ENCODE measurements around the gene C3AR1.
"Not testable (repeated sequence)": the region's sequence is repeated elsewhere in the genome, so short reads cannot be mapped to it uniquely, and the experiment has no call there.

Gene C3AR1

DNA sequence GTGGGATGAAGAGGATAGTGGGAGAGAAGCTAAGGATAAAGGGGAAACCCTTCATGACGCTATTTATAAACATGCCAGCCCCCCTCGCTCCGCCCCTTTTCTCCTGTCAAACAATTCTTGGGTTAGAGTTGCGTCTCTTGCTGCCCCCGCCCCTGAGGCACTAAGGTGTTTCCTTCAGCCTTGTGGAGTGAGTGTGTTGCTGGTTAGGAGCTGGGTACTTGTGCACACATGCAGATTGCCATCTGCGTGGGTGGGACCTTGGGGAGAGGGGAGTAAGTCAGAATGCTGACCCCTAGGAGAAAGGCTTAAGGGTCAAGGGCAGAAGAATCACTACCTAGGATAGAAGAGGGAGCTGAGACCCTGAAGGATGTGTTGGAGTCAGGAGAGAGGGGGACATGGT lies 28.2 kb downstream of the C3AR1 start:
- peaks cover 42% of the 10 kb centered on the region for H3K4me1 ChIP-seq (ENCODE audit: control insufficient read depth, insufficient read depth, low read length)
- H3K27ac ChIP-seq (ENCODE audit: low read depth, low read length): peak overlapping the region; percentile 76
- no peak overlapping the region for H3K9ac ChIP-seq (ENCODE audit: low read depth, low read length)

DNA sequence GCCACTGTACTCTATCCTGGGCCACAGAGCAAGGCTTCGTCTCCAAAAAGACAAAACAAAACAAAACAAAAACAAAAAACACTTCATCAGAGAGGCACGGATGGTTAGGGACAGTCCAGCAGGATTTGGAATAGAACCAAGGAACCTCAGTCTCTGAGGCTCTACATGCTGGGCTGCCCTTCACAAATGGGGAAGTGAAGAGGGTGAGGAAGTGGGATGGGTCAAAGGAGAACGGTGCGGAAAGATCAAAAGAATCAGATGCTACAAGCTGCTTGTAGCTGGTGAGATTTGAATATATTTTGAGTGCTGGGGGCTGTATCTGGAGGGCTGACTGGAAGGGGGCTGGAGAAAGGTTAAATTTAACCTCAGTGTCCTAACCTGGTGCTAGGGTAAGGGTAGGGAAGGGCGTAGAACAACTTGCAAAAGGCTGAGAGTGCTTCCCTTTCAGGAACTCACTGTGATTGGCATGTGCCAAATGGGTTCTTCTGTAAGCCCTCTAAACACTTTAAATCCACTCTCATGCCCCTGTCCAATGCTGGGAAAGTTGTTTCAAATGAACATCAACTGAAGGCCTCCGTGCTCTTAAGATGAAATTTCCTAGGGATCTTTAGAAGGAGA lies 29.0 kb downstream of the C3AR1 start:
- peaks cover 42% of the 10 kb centered on the region for H3K4me1 ChIP-seq (ENCODE audit: control insufficient read depth, insufficient read depth, low read length)
- H3K9ac ChIP-seq (ENCODE audit: low read depth, low read length): no peak overlapping the region
- no peak overlapping the region for H3K4me3 ChIP-seq (ENCODE audit: low read depth, low read length)
- H3K27me3 ChIP-seq (ENCODE audit: control insufficient read depth, insufficient read depth, low read length): no peaks in the 10 kb centered on the region
- 0 out of 2 replicates have a peak, but pooled peaks cover 11% of the 10 kb centered on the region for H3K36me3 ChIP-seq (ENCODE audit: control insufficient read depth, insufficient read depth, low read length)
- no peaks in the 10 kb centered on the region for H3K9me3 ChIP-seq (ENCODE audit: control insufficient read depth, insufficient read depth, low read length)
- H3K27ac ChIP-seq (ENCODE audit: low read depth, low read length): no peak overlapping the region

More for the DNA sequence above, 28.2 kb downstream of the C3AR1 start:
- H3K27me3 ChIP-seq (ENCODE audit: control insufficient read depth, insufficient read depth, low read length): no peaks in the 10 kb centered on the region
- peak overlapping the region; percentile 57 for H3K4me3 ChIP-seq (ENCODE audit: low read depth, low read length)
- H3K36me3 ChIP-seq (ENCODE audit: control insufficient read depth, insufficient read depth, low read length): peaks cover 16% of the 10 kb centered on the region; the same call in 1 of the 2 replicates
- no peaks in the 10 kb centered on the region for H3K9me3 ChIP-seq (ENCODE audit: control insufficient read depth, insufficient read depth, low read length)

DNA sequence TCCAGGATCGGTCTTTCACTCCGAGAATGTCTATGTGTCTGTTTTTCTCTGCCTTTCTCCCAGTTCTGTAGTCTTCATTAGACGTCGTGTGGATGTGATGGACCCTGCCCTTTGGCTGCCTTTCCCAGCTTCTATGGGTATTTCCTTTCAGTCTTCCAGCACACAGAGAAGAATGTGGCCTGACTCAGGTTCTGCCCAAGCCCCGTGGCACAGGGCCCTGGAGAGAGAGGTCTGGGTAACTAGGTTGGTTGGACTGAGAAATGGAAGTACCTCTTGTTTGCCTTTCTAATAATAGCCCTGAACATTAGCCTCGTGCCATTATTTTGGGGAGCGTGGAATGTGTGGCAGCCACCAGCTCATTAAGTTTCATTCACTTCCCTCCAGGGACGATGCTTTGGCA lies 29.8 kb downstream of the C3AR1 start:
- 0 out of 2 replicates have a peak, but pooled peaks cover 9% of the 10 kb centered on the region for H3K36me3 ChIP-seq (ENCODE audit: control insufficient read depth, insufficient read depth, low read length)
- H3K4me3 ChIP-seq (ENCODE audit: low read depth, low read length): no peak overlapping the region
- H3K4me1 ChIP-seq (ENCODE audit: control insufficient read depth, insufficient read depth, low read length): peaks cover 45% of the 10 kb centered on the region
- no peak overlapping the region for H3K9ac ChIP-seq (ENCODE audit: low read depth, low read length)
- H3K9me3 ChIP-seq (ENCODE audit: control insufficient read depth, insufficient read depth, low read length): no peaks in the 10 kb centered on the region
- no peaks in the 10 kb centered on the region for H3K27me3 ChIP-seq (ENCODE audit: control insufficient read depth, insufficient read depth, low read length)
- no peak overlapping the region for H3K27ac ChIP-seq (ENCODE audit: low read depth, low read length)

DNA sequence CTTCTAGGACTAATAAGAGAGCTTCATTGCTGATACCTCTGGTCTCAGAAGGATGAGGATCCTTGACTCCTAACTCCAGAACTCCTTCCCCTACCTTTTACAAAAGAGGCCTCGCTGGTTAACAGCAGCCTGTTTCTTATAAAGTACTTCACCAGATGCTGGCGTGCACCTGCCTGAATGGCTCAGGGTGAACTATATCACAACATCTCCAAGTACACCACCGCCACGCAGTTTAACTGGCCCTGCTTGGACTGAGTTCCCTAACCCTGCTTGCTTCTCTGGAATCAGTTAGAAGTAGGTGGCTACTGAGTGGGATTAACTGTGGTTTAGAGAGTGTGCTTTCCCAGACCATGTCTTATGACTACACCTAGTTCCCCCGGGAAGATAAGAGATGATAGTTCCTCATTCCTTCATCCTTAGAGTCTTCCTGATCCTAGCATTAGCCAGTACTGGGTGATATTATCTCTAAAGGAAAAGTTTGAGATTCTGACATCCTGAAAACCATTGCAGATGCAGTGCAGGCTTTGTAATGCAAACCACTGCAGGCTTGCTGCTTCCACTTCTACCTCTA lies 30.6 kb downstream of the C3AR1 start:
- Histone ChIP-seq H3K36me3 (ENCODE audit: control insufficient read depth, insufficient read depth, low read length) (0 out of 2 replicates have a peak, but pooled peaks cover 6% of the 10 kb centered on the region), H3K4me1 (ENCODE audit: control insufficient read depth, insufficient read depth, low read length) (peaks cover 45% of the 10 kb centered on the region), H3K9me3 (ENCODE audit: control insufficient read depth, insufficient read depth, low read length) (no peaks in the 10 kb centered on the region), H3K4me3 (ENCODE audit: low read depth, low read length) (0 out of 2 replicates have a peak overlapping the region, but pooled peaks have one; percentile 5), H3K27me3 (ENCODE audit: control insufficient read depth, insufficient read depth, low read length) (no peaks in the 10 kb centered on the region), H3K9ac (ENCODE audit: low read depth, low read length) (no peak overlapping the region), H3K27ac (ENCODE audit: low read depth, low read length) (peak overlapping the region; percentile 14)

DNA sequence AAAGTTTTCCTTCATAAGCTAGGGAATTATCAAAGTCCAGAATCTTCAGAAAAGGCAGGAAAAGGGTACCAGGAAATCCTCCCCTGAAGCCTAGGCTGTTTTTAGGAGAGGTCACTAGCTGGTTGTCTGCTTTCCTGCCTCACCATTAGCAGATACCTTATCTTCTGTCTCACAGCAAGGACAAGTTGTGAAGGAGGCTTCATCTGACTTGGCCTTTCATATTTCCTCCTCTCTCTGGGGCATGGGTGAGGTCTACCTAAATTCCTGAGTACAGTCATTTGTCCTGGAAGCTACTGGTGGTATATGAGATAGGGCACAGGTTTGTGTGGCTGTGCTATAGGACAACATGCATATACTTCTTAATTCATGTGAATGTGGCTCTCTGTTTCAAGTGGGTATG lies 31.4 kb downstream of the C3AR1 start:
- H3K4me3 ChIP-seq (ENCODE audit: low read depth, low read length): no peak overlapping the region
- H3K36me3 ChIP-seq (ENCODE audit: control insufficient read depth, insufficient read depth, low read length): 0 out of 2 replicates have a peak, but pooled peaks cover 3% of the 10 kb centered on the region
- no peaks in the 10 kb centered on the region for H3K27me3 ChIP-seq (ENCODE audit: control insufficient read depth, insufficient read depth, low read length)
- H3K9ac ChIP-seq (ENCODE audit: low read depth, low read length): no peak overlapping the region
- no peak overlapping the region for H3K27ac ChIP-seq (ENCODE audit: low read depth, low read length)
- H3K4me1 ChIP-seq (ENCODE audit: control insufficient read depth, insufficient read depth, low read length): peaks cover 45% of the 10 kb centered on the region
- no peaks in the 10 kb centered on the region for H3K9me3 ChIP-seq (ENCODE audit: control insufficient read depth, insufficient read depth, low read length)

DNA sequence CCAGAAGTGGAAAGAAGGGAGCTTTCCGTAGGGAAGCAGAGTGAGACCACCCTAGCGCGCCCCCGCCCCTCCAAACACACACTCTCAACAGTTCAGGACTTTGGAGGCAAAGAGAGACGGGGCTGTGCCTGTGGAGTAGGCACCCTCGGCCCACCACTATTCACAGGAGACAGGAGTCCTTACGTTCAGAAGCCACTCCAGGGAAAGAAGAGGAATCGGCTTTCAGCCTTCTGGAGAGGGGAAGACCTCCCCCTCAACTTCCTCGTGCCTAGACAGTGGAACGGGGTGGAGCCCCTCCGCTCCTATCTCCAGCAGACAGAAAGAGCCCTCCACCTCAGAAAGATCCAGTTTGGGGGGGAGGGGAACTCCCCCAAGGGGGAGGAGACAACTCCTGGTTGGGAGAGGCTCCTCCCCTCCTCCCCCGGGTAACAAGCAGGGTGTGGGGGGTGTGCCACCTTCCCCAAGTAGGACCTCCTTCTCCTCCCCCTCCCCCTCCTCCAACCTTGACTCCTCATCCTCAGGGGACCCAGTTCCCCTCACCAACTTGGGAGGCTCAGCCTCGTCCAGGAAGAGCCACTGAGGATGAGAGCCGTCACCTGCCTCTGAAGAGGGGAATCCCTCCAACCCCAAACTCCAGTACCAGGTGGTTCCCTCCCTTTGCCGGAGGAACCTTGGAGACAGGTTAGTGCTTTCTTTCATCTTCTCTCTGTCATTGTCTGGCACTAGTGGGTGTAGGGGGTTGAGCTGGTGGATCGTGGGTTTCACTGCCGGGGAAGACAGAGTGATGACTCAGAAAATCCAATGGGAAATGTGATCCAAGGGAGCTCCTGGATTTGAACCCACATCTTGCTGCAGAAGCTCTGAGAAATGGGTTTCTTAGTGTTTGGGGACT lies 32.8 kb downstream of the C3AR1 start:
- Histone ChIP-seq H3K4me1 (ENCODE audit: control insufficient read depth, insufficient read depth, low read length) (peaks cover 36% of the 10 kb centered on the region), H3K27me3 (ENCODE audit: control insufficient read depth, insufficient read depth, low read length) (no peaks in the 10 kb centered on the region), H3K27ac (ENCODE audit: low read depth, low read length) (peak overlapping the region; percentile 78), H3K9me3 (ENCODE audit: control insufficient read depth, insufficient read depth, low read length) (no peaks in the 10 kb centered on the region), H3K36me3 (ENCODE audit: control insufficient read depth, insufficient read depth, low read length) (no peaks in the 10 kb centered on the region), H3K4me3 (ENCODE audit: low read depth, low read length) (peak overlapping the region; percentile 85), H3K9ac (ENCODE audit: low read depth, low read length) (peak overlapping the region; percentile 72)

DNA sequence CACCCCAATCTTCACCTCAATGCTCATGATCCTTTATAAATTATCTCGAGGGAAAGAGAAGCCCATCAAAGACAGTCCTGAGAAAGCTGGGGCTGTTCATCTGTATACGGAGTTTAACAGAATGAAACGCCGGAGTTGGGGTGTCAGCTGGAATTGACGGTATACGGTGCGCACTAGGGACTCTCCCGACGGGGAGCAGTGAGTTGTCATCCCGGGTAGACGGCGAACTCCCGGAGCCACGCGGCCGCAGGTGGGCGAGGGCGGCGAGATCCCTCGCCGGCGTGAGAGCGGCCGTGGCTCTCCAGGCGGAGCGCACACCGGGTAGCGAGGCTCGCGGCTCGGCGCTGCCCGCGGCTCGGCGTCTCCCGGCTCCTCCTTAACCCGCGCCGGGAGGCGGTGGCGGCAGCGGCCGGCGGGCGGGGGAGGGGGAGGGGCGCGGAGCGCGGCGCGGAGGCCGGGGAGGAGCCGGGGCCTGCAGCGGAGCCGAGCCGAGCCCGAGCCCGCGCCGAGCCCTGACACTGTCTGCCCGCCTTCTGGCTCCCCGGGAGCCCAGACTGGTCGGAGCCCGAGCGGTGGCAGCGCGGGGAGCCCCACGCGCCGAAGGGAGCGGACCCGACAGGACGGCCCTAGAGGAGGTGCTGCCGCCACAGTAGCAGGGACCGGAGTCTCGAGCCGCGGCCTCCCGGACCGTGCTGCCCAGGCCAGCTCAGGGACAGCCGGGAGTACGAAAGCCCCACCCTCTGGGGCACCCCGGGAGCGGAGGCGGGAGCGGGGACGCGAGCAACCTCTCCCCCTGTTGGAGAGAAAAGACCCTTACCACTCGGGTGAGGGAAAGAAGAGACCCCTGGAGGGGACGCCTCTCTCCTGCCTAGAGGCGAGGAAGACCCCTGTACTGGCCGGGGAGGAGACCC lies 33.7 kb downstream of the C3AR1 start, which contains the start of gene FOXJ2:
Gene FOXJ2, plus strand, starts transcription at position 475 of the 911 bp plus-strand sequence. CDS start 7,117 bp downstream, outside the sequence.
- Histone ChIP-seq H3K27ac (ENCODE audit: low read depth, low read length) (peak within 1 kb of the TSS; percentile 78), H3K36me3 (ENCODE audit: control insufficient read depth, insufficient read depth, low read length) (no peaks in the 10 kb centered on the region), H3K9me3 (ENCODE audit: control insufficient read depth, insufficient read depth, low read length) (no peaks in the 10 kb centered on the region), H3K9ac (ENCODE audit: low read depth, low read length) (peak within 1 kb of the TSS; percentile 72), H3K27me3 (ENCODE audit: control insufficient read depth, insufficient read depth, low read length) (no peaks in the 10 kb centered on the region), H3K4me3 (ENCODE audit: low read depth, low read length) (peak within 1 kb of the TSS; percentile 85), H3K4me1 (ENCODE audit: control insufficient read depth, insufficient read depth, low read length) (peaks cover 27% of the 10 kb centered on the region)

DNA sequence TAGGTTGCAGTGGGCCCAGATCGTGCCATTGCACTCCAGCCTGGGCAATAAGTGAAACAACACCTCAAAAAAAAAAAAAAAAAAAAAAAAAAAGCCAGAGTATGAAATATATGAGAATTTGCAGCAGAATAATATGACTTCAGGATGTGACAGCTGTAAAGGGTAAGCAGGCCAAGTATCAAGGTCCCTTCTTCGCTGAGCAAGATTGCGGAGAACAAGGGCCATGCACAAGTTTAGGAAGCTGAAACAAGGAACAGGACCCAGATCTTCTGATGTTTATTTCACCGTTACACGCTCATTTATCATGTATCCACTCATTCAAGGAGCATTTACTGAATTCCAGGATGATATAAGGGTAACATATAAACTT lies 34.3 kb downstream of the C3AR1 start:
- Histone ChIP-seq H3K4me3 (ENCODE audit: low read depth, low read length) (peak overlapping the region; percentile 85), H3K36me3 (ENCODE audit: control insufficient read depth, insufficient read depth, low read length) (no peaks in the 10 kb centered on the region), H3K27me3 (ENCODE audit: control insufficient read depth, insufficient read depth, low read length) (no peaks in the 10 kb centered on the region), H3K27ac (ENCODE audit: low read depth, low read length) (no peak overlapping the region), H3K4me1 (ENCODE audit: control insufficient read depth, insufficient read depth, low read length) (peaks cover 21% of the 10 kb centered on the region), H3K9ac (ENCODE audit: low read depth, low read length) (no peak overlapping the region; the same call in 1 of the 2 replicates), H3K9me3 (ENCODE audit: control insufficient read depth, insufficient read depth, low read length) (no peaks in the 10 kb centered on the region)

DNA sequence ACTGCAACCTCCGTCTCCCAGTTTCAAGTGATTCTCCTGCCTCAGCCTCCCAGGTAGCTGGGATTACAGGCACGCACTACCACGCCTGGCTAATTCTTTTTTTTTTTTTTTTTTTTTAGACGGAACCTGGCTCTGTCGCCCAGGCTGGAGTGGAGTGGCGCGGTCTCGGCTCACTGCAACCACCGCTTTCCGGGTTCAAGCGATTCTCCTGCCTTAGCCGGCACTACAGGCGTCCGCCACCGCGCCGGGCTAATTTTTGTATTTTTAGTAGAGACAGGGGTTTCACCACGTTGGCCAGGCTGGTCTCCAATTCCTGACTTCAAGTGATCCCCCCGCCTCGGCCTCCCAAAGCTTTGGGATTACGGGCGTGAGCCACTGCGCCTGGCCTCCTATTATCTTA lies 35.1 kb downstream of the C3AR1 start:
- not testable (repeated sequence) for H3K9me3 ChIP-seq (ENCODE audit: control insufficient read depth, insufficient read depth, low read length); H3K4me3 ChIP-seq (ENCODE audit: low read depth, low read length); H3K27ac ChIP-seq (ENCODE audit: low read depth, low read length); H3K36me3 ChIP-seq (ENCODE audit: control insufficient read depth, insufficient read depth, low read length); H3K9ac ChIP-seq (ENCODE audit: low read depth, low read length); H3K27me3 ChIP-seq (ENCODE audit: control insufficient read depth, insufficient read depth, low read length)
- H3K4me1 ChIP-seq (ENCODE audit: control insufficient read depth, insufficient read depth, low read length): peaks cover 21% of the 10 kb centered on the region

DNA sequence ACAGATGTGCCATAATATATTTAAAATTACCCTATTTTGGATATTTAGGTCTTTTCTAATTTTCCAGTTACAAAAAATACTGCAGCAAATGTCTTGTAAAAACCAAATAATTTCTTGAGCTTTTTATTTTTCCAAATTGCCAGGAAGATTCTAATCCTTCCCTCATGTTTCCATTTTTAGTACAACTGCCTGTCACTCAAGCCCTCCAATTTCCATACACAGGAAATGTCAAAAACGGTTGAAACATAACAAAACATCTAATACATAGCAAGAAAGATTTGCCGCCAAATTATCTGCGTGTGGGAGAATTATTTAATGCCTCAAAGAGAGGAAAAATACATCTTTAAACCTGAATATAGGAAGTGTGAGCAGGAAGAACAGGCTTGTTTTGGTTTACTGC lies 36.0 kb downstream of the C3AR1 start:
- Histone ChIP-seq H3K27me3 (ENCODE audit: control insufficient read depth, insufficient read depth, low read length) (no peaks in the 10 kb centered on the region), H3K9me3 (ENCODE audit: control insufficient read depth, insufficient read depth, low read length) (no peaks in the 10 kb centered on the region), H3K4me3 (ENCODE audit: low read depth, low read length) (no peak overlapping the region), H3K27ac (ENCODE audit: low read depth, low read length) (no peak overlapping the region), H3K36me3 (ENCODE audit: control insufficient read depth, insufficient read depth, low read length) (no peaks in the 10 kb centered on the region), H3K9ac (ENCODE audit: low read depth, low read length) (no peak overlapping the region), H3K4me1 (ENCODE audit: control insufficient read depth, insufficient read depth, low read length) (peaks cover 14% of the 10 kb centered on the region)

All from HUES48 (cell line).